OCI-LY7 (cell line): Measurements from ENCODE around the gene C20orf204.

ENCODE experiments used
- CTCF ChIP-seq: fragments of 200-600 bp; sonication (generic); conservative IDR thresholded peaks from 2 replicates; pipeline ENCODE4 v1.5.1; 2014; ENCODE audit warnings: mild to moderate bottlenecking, antibody characterized with exemption, low read length, moderate library complexity, mixed read lengths
- EZH2phosphoT487 ChIP-seq: fragments of 200-600 bp; sonication (generic); IDR thresholded peaks from 2 replicates; pipeline ENCODE4 v1.6.1; 2018; ENCODE audit warnings: low read depth, borderline replicate concordance, mild to moderate bottlenecking, mixed run types, antibody characterized with exemption, low read length, moderate library complexity, mixed read lengths

- TF ChIP-seq CTCF (no peak), EZH2phosphoT487 (no peak)
Observed at GRCh38 chr20:64010711-64011237, 25.2 kb upstream of the C20orf204 start.
